GM12891 (cell line): ENCODE results near the gene FGFR1OP2.

Experiments used
- DNase-seq: peaks from one replicate; pipeline ENCODE4 v3.0.0; 2011; ENCODE audit warnings: low spot score; ENCODE audit not compliant: insufficient read length
- FAIRE-seq: peaks from 2 replicates; lab custom pipeline; 2011; peaks lifted over from hg19 to GRCh38; lab: Jason Lieb, UNC
- PAX5 ChIP-seq: IDR thresholded peaks from 2 replicates; pipeline ENCODE4 v1.6.1; 2011; ENCODE audit warnings: low read length, moderate library complexity, mild to moderate bottlenecking; ENCODE audit not compliant: insufficient read depth, severe bottlenecking
- POLR2A ChIP-seq: IDR thresholded peaks from 2 replicates; pipeline ENCODE4 v1.6.1; 2011; ENCODE audit warnings: low read depth, low read length, control low read depth
- POLR2AphosphoS5 ChIP-seq: IDR thresholded peaks from 2 replicates; pipeline ENCODE4 v1.6.1; 2011; ENCODE audit warnings: low read depth, low read length, control low read depth
- POU2F2 ChIP-seq: IDR thresholded peaks from 2 replicates; pipeline ENCODE4 v1.6.1; 2011; ENCODE audit warnings: low read depth, mild to moderate bottlenecking, control low read depth, low read length, moderate library complexity
- SPI1 ChIP-seq: IDR thresholded peaks from 2 replicates; pipeline ENCODE4 v1.6.1; 2011; ENCODE audit warnings: low read depth, low read length, control low read depth
- TAF1 ChIP-seq: IDR thresholded peaks from 2 replicates; pipeline ENCODE4 v1.6.1; 2011; ENCODE audit warnings: low read depth, low read length, control low read depth

The FGFR1OP2 gene

GRCh38 chr12:26970136-26970535 is 31.9 kb downstream of the FGFR1OP2 start:
- FAIRE-seq: peak; percentile 69
- TF ChIP-seq POLR2AphosphoS5 (no peak), POU2F2 (no peak), SPI1 (no peak), TAF1 (no peak), PAX5 (no peak), POLR2A (no peak)
- no peak for DNase-seq

GRCh38 chr12:26971963-26972362 is 33.7 kb downstream of the FGFR1OP2 start:
- peak; percentile 88 for FAIRE-seq
- TF ChIP-seq POU2F2 (peak; percentile 90; the same call in 1 of the 2 replicates), POLR2A (no peak)

GRCh38 chr12:26976687-26977086 is 38.4 kb downstream of the FGFR1OP2 start:
- DNase-seq: no peak
- TF ChIP-seq PAX5: no peak
- peak; percentile 45 for FAIRE-seq

More at GRCh38 chr12:26971963-26972362, 33.7 kb downstream of the FGFR1OP2 start:
- peak; percentile 26 for DNase-seq

- TF ChIP-seq PAX5: no peak
- no peak for TF ChIP-seq POLR2A
- TF ChIP-seq POU2F2: no peak
- no peak for TF ChIP-seq TAF1
- no peak for TF ChIP-seq POLR2AphosphoS5
- no peak for TF ChIP-seq SPI1
- DNase-seq (no peak), FAIRE-seq (no peak)
Observed at GRCh38 chr12:26978801-26979200, 40.5 kb downstream of the FGFR1OP2 start.

- no peak for DNase-seq
- peak; percentile 40 for FAIRE-seq
Observed at GRCh38 chr12:26979733-26980132, 41.5 kb downstream of the FGFR1OP2 start.

GRCh38 chr12:26982866-26983265 is 44.6 kb downstream of the FGFR1OP2 start:
- FAIRE-seq (no peak), DNase-seq (no peak)
- TF ChIP-seq POU2F2 (no peak), POLR2AphosphoS5 (no peak), SPI1 (no peak), TAF1 (no peak), POLR2A (no peak), PAX5 (no peak)

More at GRCh38 chr12:26979733-26980132, 41.5 kb downstream of the FGFR1OP2 start:
- TF ChIP-seq POU2F2 (no peak), PAX5 (no peak), POLR2A (no peak), SPI1 (no peak), POLR2AphosphoS5 (no peak), TAF1 (no peak)

- TF ChIP-seq PAX5 (no peak), POU2F2 (no peak)
- FAIRE-seq (no peak), DNase-seq (no peak)
Observed at GRCh38 chr12:26987634-26988424, 49.6 kb downstream of the FGFR1OP2 start.

GRCh38 chr12:26988703-26989102 is 50.4 kb downstream of the FGFR1OP2 start:
- DNase-seq: no peak
- TF ChIP-seq TAF1 (no peak), PAX5 (no peak), SPI1 (no peak), POLR2AphosphoS5 (no peak), POLR2A (no peak), POU2F2 (no peak)
- no peak for FAIRE-seq

GRCh38 chr12:26989873-26990272 is 51.6 kb downstream of the FGFR1OP2 start:
- TF ChIP-seq PAX5 (no peak), POLR2AphosphoS5 (no peak), TAF1 (no peak), POU2F2 (no peak), SPI1 (no peak), POLR2A (no peak)
- no peak for DNase-seq
- FAIRE-seq: no peak

- FAIRE-seq: peak; percentile 69
Observed at GRCh38 chr12:26991826-26992225, 53.6 kb downstream of the FGFR1OP2 start.

More at GRCh38 chr12:26991826-26992225, 53.6 kb downstream of the FGFR1OP2 start:
- TF ChIP-seq POU2F2 (no peak), SPI1 (no peak), PAX5 (no peak), TAF1 (no peak), POLR2AphosphoS5 (no peak), POLR2A (no peak)
- DNase-seq: no peak
